ENCODE measurements around the gene H2BK1. TPM values are rescaled to one million over a fixed set of nuclear protein-coding genes. Genes with fewer than 3 reads are reported as not detected.
A peak's percentile ranks its signal among the peaks of the same experiment; 100 is the strongest.

Gene H2BK1
- total RNA-seq, 2 donors from 2014 or later, result not detected

- Histone ChIP-seq H3K27me3 (peaks cover 32% of the 10 kb centered on the region), H3K27ac (no peak overlapping the region), H3K4me1 (peaks cover 8% of the 10 kb centered on the region), H3K36me3 (no peaks in the 10 kb centered on the region), H3K9ac (ENCODE audit: low read depth in 2 of 2, low read length in 2 of 2) (no peak overlapping the region), H3K9me3 (no peaks in the 10 kb centered on the region), H3K4me3 (peak overlapping the region; percentile 32)
- no peak for TF ChIP-seq CTCF (IDR thresholded peaks at IDR 0.05)
- intact Hi-C loops (cut with DNase I), result loop anchor here (5.0 to 10.0 kb wide), 2 partner anchors 57 to 120 kb away; no protein-coding TSS in a partner anchor
- no peak for DNase-seq
Observed at GRCh38 chr7:151244841-151245346, 34.6 kb upstream of the H2BK1 start.

- no peak overlapping the region for H3K27ac ChIP-seq
- H3K27me3 ChIP-seq, result peaks cover 32% of the 10 kb centered on the region
- no peaks in the 10 kb centered on the region for H3K9me3 ChIP-seq
- TF ChIP-seq CTCF (IDR thresholded peaks at IDR 0.05), result peak; percentile 88
- H3K4me3 ChIP-seq, result no peak overlapping the region
- no peak overlapping the region for H3K9ac ChIP-seq (ENCODE audit: low read depth in 2 of 2, low read length in 2 of 2)
- peak; percentile 57 for DNase-seq
- no peaks in the 10 kb centered on the region for H3K36me3 ChIP-seq
- intact Hi-C loops (cut with DNase I), result loop anchor here (5.0 to 10.0 kb wide), 2 partner anchors 58 to 120 kb away; no protein-coding TSS in a partner anchor
- peaks cover 8% of the 10 kb centered on the region for H3K4me1 ChIP-seq
Observed at GRCh38 chr7:151244196-151244840, 34.0 kb upstream of the H2BK1 start.

DNA sequence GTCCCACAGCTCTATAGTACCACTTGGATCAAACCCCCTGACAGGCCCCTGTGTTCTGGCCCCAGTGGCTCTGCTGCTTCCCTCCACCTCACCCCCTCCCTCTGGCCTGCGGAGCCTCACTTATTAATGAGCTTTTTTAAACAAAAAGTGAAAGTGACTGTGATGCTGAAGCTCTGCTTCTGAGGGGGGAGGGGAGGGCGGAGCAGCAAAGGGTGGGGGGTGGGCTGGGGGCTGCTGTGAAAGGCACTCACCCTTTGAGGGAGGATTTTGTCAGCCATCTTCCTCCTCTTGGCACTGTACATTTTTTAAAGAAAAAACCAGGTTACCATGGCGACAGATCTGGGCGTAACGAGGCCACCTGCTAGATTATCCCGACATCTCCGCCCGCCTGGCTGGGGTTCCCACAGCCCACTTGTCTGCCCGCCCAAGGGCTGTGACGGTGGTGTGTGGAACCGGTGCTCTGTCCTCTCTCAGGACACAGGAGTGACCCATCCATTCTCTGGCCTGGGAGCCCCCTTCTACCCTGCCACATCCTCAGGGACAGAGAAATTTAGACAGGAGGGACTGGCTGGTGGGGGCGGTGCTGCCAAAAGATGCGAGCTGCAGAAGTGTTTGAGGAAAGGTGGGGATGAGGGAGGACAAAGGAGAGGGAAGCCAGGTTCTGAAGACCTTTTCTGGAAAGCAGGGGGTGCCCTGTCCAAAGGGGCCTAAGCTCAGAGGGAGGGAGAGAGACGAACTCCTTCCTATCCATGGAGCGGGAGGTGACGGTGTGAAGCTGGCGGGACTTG, 33.3 kb upstream of the H2BK1 start:
- Histone ChIP-seq H3K36me3 (no peaks in the 10 kb centered on the region), H3K27me3 (peaks cover 32% of the 10 kb centered on the region), H3K4me3 (no peak overlapping the region), H3K9me3 (no peaks in the 10 kb centered on the region), H3K27ac (no peak overlapping the region), H3K4me1 (peaks cover 8% of the 10 kb centered on the region), H3K9ac (ENCODE audit: low read depth in 2 of 2, low read length in 2 of 2) (peak overlapping the region in 1 of 2 donors; percentile 9)
- intact Hi-C loops (cut with DNase I), result loop anchor here (5.0 to 10.0 kb wide), 2 partner anchors 59 to 119 kb away; no protein-coding TSS in a partner anchor
- no peak for DNase-seq
- TF ChIP-seq CTCF (IDR thresholded peaks at IDR 0.05), result no peak

- Histone ChIP-seq H3K9ac (ENCODE audit: low read depth in 2 of 2, low read length in 2 of 2) (peak overlapping the region in 1 of 2 donors; percentile 9), H3K4me3 (no peak overlapping the region), H3K36me3 (no peaks in the 10 kb centered on the region), H3K4me1 (peaks cover 8% of the 10 kb centered on the region), H3K27me3 (peaks cover 32% of the 10 kb centered on the region), H3K9me3 (no peaks in the 10 kb centered on the region), H3K27ac (no peak overlapping the region)
- no peak for TF ChIP-seq CTCF (IDR thresholded peaks at IDR 0.05)
- DNase-seq, result no peak
- intact Hi-C loops (cut with DNase I), result loop anchor here (5.0 to 10.0 kb wide), 2 partner anchors 59 to 118 kb away; no protein-coding TSS in a partner anchor
Observed at GRCh38 chr7:151243045-151243349, 32.7 kb upstream of the H2BK1 start.

- H3K27ac ChIP-seq, result no peak overlapping the region
- no peaks in the 10 kb centered on the region for H3K9me3 ChIP-seq
- H3K4me3 ChIP-seq, result no peak overlapping the region
- no peak for DNase-seq
- no peaks in the 10 kb centered on the region for H3K36me3 ChIP-seq
- H3K27me3 ChIP-seq, result peaks cover 27% of the 10 kb centered on the region
- no peak overlapping the region for H3K9ac ChIP-seq (ENCODE audit: low read depth in 2 of 2, low read length in 2 of 2)
- no peak for TF ChIP-seq CTCF (IDR thresholded peaks at IDR 0.05)
- intact Hi-C loops (cut with DNase I), result loop anchor here (5.0 to 10.0 kb wide), 2 partner anchors 60 to 118 kb away; no protein-coding TSS in a partner anchor
- peaks cover 8% of the 10 kb centered on the region for H3K4me1 ChIP-seq
Observed at GRCh38 chr7:151242159-151243044, 32.1 kb upstream of the H2BK1 start.

Measured in colonic mucosa (tissue), 4 donors.